Bronchial epithelial cell (primary cell): ENCODE results near the gene TENM4. TPM values are rescaled to one million over a fixed set of nuclear protein-coding genes. Genes with fewer than 3 reads are reported as not detected.

ENCODE experiments used
- DNase-seq: peaks from one replicate; pipeline ENCODE4 v3.0.0-alpha.2; 2010; ENCODE audit warnings: low read depth
- FAIRE-seq: peaks from 2 replicates; lab custom pipeline; 2011; peaks lifted over from hg19 to GRCh38; lab: Jason Lieb, UNC
- H3K27me3 ChIP-seq: 2 replicates; pipeline ENCODE4 v1.5.1; 2011; ENCODE audit warnings: low read length; ENCODE audit not compliant: control insufficient read depth, insufficient read depth
- H3K36me3 ChIP-seq: 2 replicates; pipeline ENCODE4 v1.5.1; 2011; ENCODE audit warnings: low read length; ENCODE audit not compliant: control insufficient read depth, insufficient read depth
- H3K4me3 ChIP-seq: 2 replicates; pipeline ENCODE4 v1.5.1; 2011; ENCODE audit warnings: mild to moderate bottlenecking, low read depth, low read length, control low read depth
- CTCF ChIP-seq: IDR thresholded peaks from 2 replicates; pipeline ENCODE4 v1.5.1; 2011; ENCODE audit warnings: mild to moderate bottlenecking, moderate library complexity, low read length, control low read depth, inconsistent platforms; ENCODE audit not compliant: insufficient read depth, severe bottlenecking
- total RNA-seq: library from RNA; depleted of rRNA; stranded (reverse); fragments of >200 nt; gene quantifications from 2 replicates; pipeline ENCODE4 v1.2.1, GENCODE V29; 2014

The TENM4 gene
- total RNA-seq, 1 donor from 2014 or later = 6.1 TPM

GRCh38 chr11:78870655-78871054, 570.2 kb downstream of the TENM4 start:
- no peaks in the 10 kb centered on the region for H3K27me3 ChIP-seq
- no peak for TF ChIP-seq CTCF
- no peak for DNase-seq
- no peaks in the 10 kb centered on the region for H3K36me3 ChIP-seq
- no peak for FAIRE-seq
- H3K4me3 ChIP-seq = no peak overlapping the region

GRCh38 chr11:78869293-78869692, 571.5 kb downstream of the TENM4 start:
- H3K36me3 ChIP-seq = no peaks in the 10 kb centered on the region
- no peak for DNase-seq
- H3K27me3 ChIP-seq = no peaks in the 10 kb centered on the region
- no peak for TF ChIP-seq CTCF
- no peak for FAIRE-seq
- H3K4me3 ChIP-seq = no peak overlapping the region

- FAIRE-seq (no peak), DNase-seq (no peak)
- no peak overlapping the region for H3K4me3 ChIP-seq
- TF ChIP-seq CTCF = no peak
- H3K36me3 ChIP-seq = no peaks in the 10 kb centered on the region
- no peaks in the 10 kb centered on the region for H3K27me3 ChIP-seq
Measured at GRCh38 chr11:78868563-78868962, 572.3 kb downstream of the TENM4 start.

- FAIRE-seq (no peak), DNase-seq (peak; percentile 29)
- Histone ChIP-seq H3K4me3 (no peak overlapping the region), H3K36me3 (no peaks in the 10 kb centered on the region), H3K27me3 (no peaks in the 10 kb centered on the region)
- TF ChIP-seq CTCF = no peak
Measured at GRCh38 chr11:78860720-78861422, 580.0 kb downstream of the TENM4 start.

- DNase-seq (no peak), FAIRE-seq (no peak)
- H3K4me3 ChIP-seq = no peak overlapping the region
- H3K27me3 ChIP-seq = no peaks in the 10 kb centered on the region
- no peak for TF ChIP-seq CTCF
- no peaks in the 10 kb centered on the region for H3K36me3 ChIP-seq
Measured at GRCh38 chr11:78857688-78858087, 583.1 kb downstream of the TENM4 start.

GRCh38 chr11:78856211-78856610, 584.6 kb downstream of the TENM4 start:
- no peak overlapping the region for H3K4me3 ChIP-seq
- no peaks in the 10 kb centered on the region for H3K27me3 ChIP-seq
- FAIRE-seq = no peak
- no peaks in the 10 kb centered on the region for H3K36me3 ChIP-seq
- TF ChIP-seq CTCF = no peak
- no peak for DNase-seq
